Fibroblast of skin of scalp (primary cell): ENCODE results near the gene SMG6.

Experiments used
- DNase-seq: peaks from one replicate; pipeline ENCODE4 v3.0.0-alpha.2; 2013

Gene SMG6

GRCh38 chr17:2138761-2139160 lies 164.8 kb downstream of the SMG6 start:
- peak; percentile 22 for DNase-seq

GRCh38 chr17:2138318-2138717 lies 165.3 kb downstream of the SMG6 start:
- DNase-seq: peak; percentile 53

- peak; percentile 88 for DNase-seq
These were observed 166.1 kb downstream of the SMG6 start for GRCh38 chr17:2137342-2138098.

GRCh38 chr17:2136241-2136640 lies 167.3 kb downstream of the SMG6 start:
- DNase-seq: peak; percentile 54

- DNase-seq: no peak
These were observed 175.6 kb downstream of the SMG6 start for GRCh38 chr17:2128011-2128410.

- DNase-seq: peak; percentile 46
These were observed 178.5 kb downstream of the SMG6 start for GRCh38 chr17:2125013-2125535.

- no peak for DNase-seq
These were observed 179.2 kb downstream of the SMG6 start for GRCh38 chr17:2124391-2124790.

- peak; percentile 43 for DNase-seq
These were observed 180.0 kb downstream of the SMG6 start for GRCh38 chr17:2123375-2124251.

- DNase-seq: peak; percentile 80
These were observed 180.8 kb downstream of the SMG6 start for GRCh38 chr17:2122641-2123302.

- DNase-seq: peak; percentile 70
These were observed 182.8 kb downstream of the SMG6 start for GRCh38 chr17:2120586-2121335.

GRCh38 chr17:2113279-2113622 lies 190.3 kb downstream of the SMG6 start:
- DNase-seq: no peak

GRCh38 chr17:2111691-2112090 lies 191.9 kb downstream of the SMG6 start:
- DNase-seq: peak; percentile 94

- no peak for DNase-seq
These were observed 193.1 kb downstream of the SMG6 start for GRCh38 chr17:2110436-2110835.

GRCh38 chr17:2108170-2108569 lies 195.4 kb downstream of the SMG6 start:
- no peak for DNase-seq

- no peak for DNase-seq
These were observed 196.1 kb downstream of the SMG6 start for GRCh38 chr17:2107506-2107905.

- DNase-seq: no peak
These were observed 196.5 kb downstream of the SMG6 start for GRCh38 chr17:2107050-2107449.

- DNase-seq: peak; percentile 50
These were observed 197.2 kb downstream of the SMG6 start for GRCh38 chr17:2106308-2106955.

- no peak for DNase-seq
These were observed 197.9 kb downstream of the SMG6 start for GRCh38 chr17:2105663-2106062.

- peak; percentile 75 for DNase-seq
These were observed 200.4 kb downstream of the SMG6 start for GRCh38 chr17:2102931-2103809.

- DNase-seq: no peak
These were observed 201.9 kb downstream of the SMG6 start for GRCh38 chr17:2101448-2102257.
